Measurements from ENCODE around the gene SH3RF3.

Gene SH3RF3

GRCh38 chr2:109510136-109511028 lies 381.4 kb downstream of the SH3RF3 start:
- DNase-seq: peak in 56 of 58 donors; percentile 8 to 82 (median 48)

GRCh38 chr2:109511168-109511567 lies 382.2 kb downstream of the SH3RF3 start:
- no peak for DNase-seq

GRCh38 chr2:109512076-109512475 lies 383.1 kb downstream of the SH3RF3 start:
- no peak for DNase-seq

GRCh38 chr2:109513230-109513629 lies 384.2 kb downstream of the SH3RF3 start:
- no peak for DNase-seq

- peak in 17 of 58 donors; percentile 4 to 51 (median 30) for DNase-seq
Observed at GRCh38 chr2:109513749-109514588, 385.0 kb downstream of the SH3RF3 start.

GRCh38 chr2:109514857-109515256 lies 385.9 kb downstream of the SH3RF3 start:
- DNase-seq: no peak

GRCh38 chr2:109516445-109517117 lies 387.6 kb downstream of the SH3RF3 start:
- no peak for DNase-seq

GRCh38 chr2:109517118-109517889 lies 388.3 kb downstream of the SH3RF3 start:
- DNase-seq: no peak

- no peak for DNase-seq
Observed at GRCh38 chr2:109519513-109519912, 390.5 kb downstream of the SH3RF3 start.

GRCh38 chr2:109521233-109522062 lies 392.4 kb downstream of the SH3RF3 start:
- DNase-seq: no peak

GRCh38 chr2:109522063-109522374 lies 393.0 kb downstream of the SH3RF3 start:
- DNase-seq: no peak

- DNase-seq: no peak
Observed at GRCh38 chr2:109523121-109523520, 394.1 kb downstream of the SH3RF3 start.

- DNase-seq: no peak
Observed at GRCh38 chr2:109523536-109524361, 394.7 kb downstream of the SH3RF3 start.

GRCh38 chr2:109525836-109526235 lies 396.8 kb downstream of the SH3RF3 start:
- DNase-seq: no peak

GRCh38 chr2:109526442-109526970 lies 397.5 kb downstream of the SH3RF3 start:
- no peak for DNase-seq

GRCh38 chr2:109527079-109527478 lies 398.1 kb downstream of the SH3RF3 start:
- DNase-seq: no peak

GRCh38 chr2:109527846-109528705 lies 399.1 kb downstream of the SH3RF3 start:
- DNase-seq: no peak

Data from anterior cingulate cortex (tissue), 58 donors.